Epithelial cell of proximal tubule (primary cell): ENCODE measurements around the gene SFXN5. TPM values are rescaled to one million over a fixed set of nuclear protein-coding genes. Genes with fewer than 3 reads are reported as not detected.

Experiments used
- DNase-seq: peaks from one replicate; pipeline ENCODE4 v3.0.0-alpha.2; 2011; ENCODE audit warnings: low read depth
- H3K4me3 ChIP-seq: 2 replicates; pipeline ENCODE4 v1.5.1; 2011; ENCODE audit warnings: low read depth, mild to moderate bottlenecking, low read length
- total RNA-seq: library from RNA; depleted of rRNA; stranded (reverse); fragments of >200 nt; gene quantifications from 2 replicates; pipeline ENCODE4 v1.2.3, GENCODE V29; 2015
- TF ChIP-seq, protein P1 (sequence below): conservative IDR thresholded peaks from 2 replicates; pipeline ENCODE4 v1.5.1; 2012; ENCODE audit warnings: low read depth, mild to moderate bottlenecking, low read length

Gene SFXN5
- total RNA-seq, 1 donor from 2014 or later, result 8.4 TPM

- no peak overlapping the region for H3K4me3 ChIP-seq
- TF ChIP-seq, protein P1, sequence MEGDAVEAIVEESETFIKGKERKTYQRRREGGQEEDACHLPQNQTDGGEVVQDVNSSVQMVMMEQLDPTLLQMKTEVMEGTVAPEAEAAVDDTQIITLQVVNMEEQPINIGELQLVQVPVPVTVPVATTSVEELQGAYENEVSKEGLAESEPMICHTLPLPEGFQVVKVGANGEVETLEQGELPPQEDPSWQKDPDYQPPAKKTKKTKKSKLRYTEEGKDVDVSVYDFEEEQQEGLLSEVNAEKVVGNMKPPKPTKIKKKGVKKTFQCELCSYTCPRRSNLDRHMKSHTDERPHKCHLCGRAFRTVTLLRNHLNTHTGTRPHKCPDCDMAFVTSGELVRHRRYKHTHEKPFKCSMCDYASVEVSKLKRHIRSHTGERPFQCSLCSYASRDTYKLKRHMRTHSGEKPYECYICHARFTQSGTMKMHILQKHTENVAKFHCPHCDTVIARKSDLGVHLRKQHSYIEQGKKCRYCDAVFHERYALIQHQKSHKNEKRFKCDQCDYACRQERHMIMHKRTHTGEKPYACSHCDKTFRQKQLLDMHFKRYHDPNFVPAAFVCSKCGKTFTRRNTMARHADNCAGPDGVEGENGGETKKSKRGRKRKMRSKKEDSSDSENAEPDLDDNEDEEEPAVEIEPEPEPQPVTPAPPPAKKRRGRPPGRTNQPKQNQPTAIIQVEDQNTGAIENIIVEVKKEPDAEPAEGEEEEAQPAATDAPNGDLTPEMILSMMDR, result no peak
- no peak for DNase-seq
These were observed 86.4 kb downstream of the SFXN5 start for GRCh38 chr2:72985136-72985535.

DNA sequence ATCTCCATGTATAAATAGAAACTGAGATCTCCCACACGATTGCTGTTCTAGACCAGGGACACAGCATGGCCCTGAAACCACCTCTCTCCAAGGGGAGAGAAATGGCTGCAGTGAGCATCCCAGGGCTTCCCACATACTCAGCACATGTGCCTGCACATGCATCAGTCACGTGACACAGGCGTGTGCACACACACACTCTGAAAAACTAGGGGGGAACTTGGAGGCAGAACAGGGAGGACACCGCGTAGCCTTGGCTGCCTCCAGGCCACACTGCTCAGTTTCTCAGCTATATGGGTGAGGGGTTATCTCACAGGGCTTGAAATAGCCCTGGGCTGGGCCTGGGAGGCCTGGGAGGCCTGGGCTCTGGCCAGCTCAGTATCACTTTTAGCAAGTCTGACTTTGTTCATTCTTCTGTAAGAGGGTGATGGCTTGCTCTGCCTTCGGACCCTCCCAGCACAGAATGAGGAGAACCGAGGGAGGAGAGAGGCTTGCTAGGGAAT, 87.3 kb downstream of the SFXN5 start:
- H3K4me3 ChIP-seq, result no peak overlapping the region
- TF ChIP-seq, protein P1, result no peak
- no peak for DNase-seq

- no peak overlapping the region for H3K4me3 ChIP-seq
- TF ChIP-seq, protein P1, result no peak
- DNase-seq, result no peak
These were observed 87.9 kb downstream of the SFXN5 start for GRCh38 chr2:72983500-72984161.

- no peak for DNase-seq
- no peak overlapping the region for H3K4me3 ChIP-seq
- TF ChIP-seq, protein P1, result no peak
These were observed 88.6 kb downstream of the SFXN5 start for GRCh38 chr2:72982781-72983499.

DNA sequence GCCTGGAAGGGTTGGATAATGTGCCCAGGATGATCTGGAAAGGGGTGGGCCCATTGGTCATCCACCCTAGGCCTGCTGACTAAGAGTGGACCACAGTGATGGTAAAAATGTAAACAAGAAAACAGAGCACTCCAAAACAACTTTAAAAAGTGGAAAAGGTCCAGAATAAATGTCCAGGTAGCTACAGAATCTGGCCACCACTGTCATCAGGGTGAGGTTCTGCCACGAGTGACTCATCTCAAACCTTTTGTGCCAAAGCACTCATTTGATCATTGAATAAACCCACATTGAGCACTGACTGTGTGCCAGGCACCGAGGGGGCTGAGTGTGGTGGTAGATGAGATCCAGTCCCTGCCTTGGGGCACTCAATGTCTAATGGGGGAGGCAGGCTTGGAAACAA, 89.3 kb downstream of the SFXN5 start:
- no peak overlapping the region for H3K4me3 ChIP-seq
- no peak for DNase-seq
- TF ChIP-seq, protein P1, result no peak

- TF ChIP-seq, protein P1, result no peak
- DNase-seq, result no peak
- no peak overlapping the region for H3K4me3 ChIP-seq
These were observed 90.0 kb downstream of the SFXN5 start for GRCh38 chr2:72981536-72981935.
